Body of pancreas (tissue), 4 donors: ENCODE measurements around the gene EED. TPM values are rescaled to one million over a fixed set of nuclear protein-coding genes. Genes with fewer than 3 reads are reported as not detected.

Experiments used
- ATAC-seq: fragments of 150-250 bp; one replicate; pipeline ENCODE4 v1.9.1; 2016
- DNase-seq, 4 donors: peaks; one replicate each; pipeline ENCODE4 v3.0.0-alpha.2; 2019
- H3K27ac ChIP-seq, 4 donors: fragments of 200-600 bp; sonication (generic); 1 replicate in 3 of 4; 2 replicates in 1 of 4; pipeline versions ENCODE4 v1.5.1 to v1.6.1; 2016 to 2019; ENCODE audit warnings: mild to moderate bottlenecking in 1 of 4, mixed read lengths in 1 of 4, moderate library complexity in 1 of 4
- H3K27me3 ChIP-seq, 2 donors: fragments of 200-600 bp; sonication (generic); one replicate each; pipeline ENCODE4 v1.6.0; 2016; ENCODE audit warnings: mild to moderate bottlenecking in 1 of 2
- H3K36me3 ChIP-seq, 2 donors: fragments of 200-600 bp; sonication (generic); replicated peaks in 1 of 2; 2 replicates each; pipeline ENCODE4 v1.5.1; 2016; ENCODE audit warnings: low read depth in 2 of 2; ENCODE audit not compliant: insufficient read depth in 1 of 2
- H3K4me1 ChIP-seq: fragments of 200-600 bp; sonication (generic); one replicate; pipeline ENCODE4 v1.6.0; 2016
- H3K4me3 ChIP-seq, 2 donors: fragments of 200-600 bp; sonication (generic); 1 replicate in 1 of 2; 2 replicates in 1 of 2; pipeline ENCODE4 v1.5.1; 2016 to 2019
- H3K9me3 ChIP-seq, 3 donors: fragments of 200-600 bp; sonication (generic); 1 replicate in 2 of 3; 2 replicates in 1 of 3; pipeline ENCODE4 v1.5.1; 2016
- POLR2A ChIP-seq, 3 donors: fragments of 450-650 bp; IDR thresholded peaks; one replicate each; pipeline ENCODE4 v1.6.1; 2016; ENCODE audit warnings: antibody characterized with exemption in 3 of 3, mild to moderate bottlenecking in 2 of 3
- WGBS, 2 donors: methylation state at CpG; one replicate each; pipeline ENCODE4 v1.1.5; 2017; 5-methylcytosine and 5-hydroxymethylcytosine counted together
- intact Hi-C: fragments of 100-400 bp; cut with DNase I; formaldehyde crosslinking; loops from one replicate; pipeline ENCODE4 v1.15.1; 2023
- total RNA-seq, 2 donors: library from RNA; depleted of rRNA; stranded (reverse); fragments of >200 nt; gene quantifications; one replicate each; pipeline ENCODE4 v1.1.0, GENCODE V29; 2016
- TF ChIP-seq, protein P1 (sequence below), 7 experiments: fragments of 450-650 bp in 4 of 7; fragments of 200-600 bp in 3 of 7; sonication (generic) in 3 of 7; IDR thresholded peaks; one replicate each; pipeline ENCODE4 v1.5.1; 2016 to 2019; ENCODE audit warnings: antibody characterized with exemption in 7 of 7

Gene EED, protein sequence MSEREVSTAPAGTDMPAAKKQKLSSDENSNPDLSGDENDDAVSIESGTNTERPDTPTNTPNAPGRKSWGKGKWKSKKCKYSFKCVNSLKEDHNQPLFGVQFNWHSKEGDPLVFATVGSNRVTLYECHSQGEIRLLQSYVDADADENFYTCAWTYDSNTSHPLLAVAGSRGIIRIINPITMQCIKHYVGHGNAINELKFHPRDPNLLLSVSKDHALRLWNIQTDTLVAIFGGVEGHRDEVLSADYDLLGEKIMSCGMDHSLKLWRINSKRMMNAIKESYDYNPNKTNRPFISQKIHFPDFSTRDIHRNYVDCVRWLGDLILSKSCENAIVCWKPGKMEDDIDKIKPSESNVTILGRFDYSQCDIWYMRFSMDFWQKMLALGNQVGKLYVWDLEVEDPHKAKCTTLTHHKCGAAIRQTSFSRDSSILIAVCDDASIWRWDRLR
- 10 to 100 TPM; 14.5 to 20.1 TPM for total RNA-seq

- TF ChIP-seq POLR2A (IDR thresholded peaks at IDR 0.05): peak; percentile 66 to 86 (median 86)
- TF ChIP-seq, protein P1, sequence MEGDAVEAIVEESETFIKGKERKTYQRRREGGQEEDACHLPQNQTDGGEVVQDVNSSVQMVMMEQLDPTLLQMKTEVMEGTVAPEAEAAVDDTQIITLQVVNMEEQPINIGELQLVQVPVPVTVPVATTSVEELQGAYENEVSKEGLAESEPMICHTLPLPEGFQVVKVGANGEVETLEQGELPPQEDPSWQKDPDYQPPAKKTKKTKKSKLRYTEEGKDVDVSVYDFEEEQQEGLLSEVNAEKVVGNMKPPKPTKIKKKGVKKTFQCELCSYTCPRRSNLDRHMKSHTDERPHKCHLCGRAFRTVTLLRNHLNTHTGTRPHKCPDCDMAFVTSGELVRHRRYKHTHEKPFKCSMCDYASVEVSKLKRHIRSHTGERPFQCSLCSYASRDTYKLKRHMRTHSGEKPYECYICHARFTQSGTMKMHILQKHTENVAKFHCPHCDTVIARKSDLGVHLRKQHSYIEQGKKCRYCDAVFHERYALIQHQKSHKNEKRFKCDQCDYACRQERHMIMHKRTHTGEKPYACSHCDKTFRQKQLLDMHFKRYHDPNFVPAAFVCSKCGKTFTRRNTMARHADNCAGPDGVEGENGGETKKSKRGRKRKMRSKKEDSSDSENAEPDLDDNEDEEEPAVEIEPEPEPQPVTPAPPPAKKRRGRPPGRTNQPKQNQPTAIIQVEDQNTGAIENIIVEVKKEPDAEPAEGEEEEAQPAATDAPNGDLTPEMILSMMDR (IDR thresholded peaks at IDR 0.05): peak in 1 of 7 experiments; percentile 26
- Histone ChIP-seq H3K4me1 (peaks cover 33% of the 10 kb centered on the region), H3K27ac (peak within 1 kb of the TSS; percentile 97 to 99 (median 99)), H3K27me3 (no peaks in the 10 kb centered on the region), H3K4me3 (peak within 1 kb of the TSS; percentile 60 to 61), H3K36me3 (no peaks in the 10 kb centered on the region), H3K9me3 (no peaks in the 10 kb centered on the region)
- ATAC-seq: peak; percentile 93
- peak; percentile 93 to 95 (median 94) for DNase-seq
- intact Hi-C loops: no loop called here
- 0 to 1% methylated on average over 46 to 63 of the region's 64 CpGs for WGBS, 2 donors
Measured at GRCh38 chr11:86244522-86245368, at the start of gene EED. Gene EED (plus strand): TSS chr11:86244753. CDS start chr11:86245230, 477 bp downstream.

DNA sequence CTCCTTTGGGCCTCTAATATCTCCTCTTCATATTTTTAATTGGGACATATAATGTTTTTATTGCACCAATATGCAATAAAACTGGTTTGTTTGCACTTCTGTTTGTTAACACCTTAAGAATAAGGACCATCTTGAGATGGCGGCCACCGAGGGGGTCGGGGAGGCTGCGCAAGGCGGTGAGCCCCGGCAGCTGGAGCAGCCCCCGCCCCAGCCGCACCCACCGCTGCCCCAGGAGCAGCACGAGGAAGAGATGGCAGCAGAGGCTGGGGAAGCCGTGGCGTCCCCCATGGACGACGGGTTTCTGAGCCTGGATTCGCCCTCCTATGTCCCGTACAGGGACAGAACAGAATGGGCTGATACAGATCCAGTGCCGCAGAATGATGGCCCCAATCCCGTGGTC, 49.6 kb upstream of the EED start:
- Histone ChIP-seq H3K27me3 (no peaks in the 10 kb centered on the region), H3K4me3 (no peak overlapping the region), H3K27ac (no peak overlapping the region), H3K9me3 (no peaks in the 10 kb centered on the region), H3K36me3 (no peaks in the 10 kb centered on the region), H3K4me1 (peaks cover 9% of the 10 kb centered on the region)
- TF ChIP-seq, protein P1 (IDR thresholded peaks at IDR 0.05): no peak
- TF ChIP-seq POLR2A (IDR thresholded peaks at IDR 0.05): no peak
- no peak for ATAC-seq
- no peak for DNase-seq
- intact Hi-C loops: loop anchor here (10.0 kb wide), 1 partner anchor 150 kb away; no protein-coding TSS in a partner anchor
- 80 to 90% methylated on average over 18 of the region's 18 CpGs for WGBS, 2 donors

GRCh38 chr11:86196085-86196696, 48.4 kb upstream of the EED start:
- no peaks in the 10 kb centered on the region for H3K9me3 ChIP-seq
- TF ChIP-seq, protein P1 (IDR thresholded peaks at IDR 0.05): no peak
- no peak for TF ChIP-seq POLR2A (IDR thresholded peaks at IDR 0.05)
- DNase-seq: no peak
- no peak overlapping the region for H3K4me3 ChIP-seq
- no peak overlapping the region for H3K27ac ChIP-seq
- intact Hi-C loops: loop anchor here (10.0 kb wide), 1 partner anchor 151 kb away; no protein-coding TSS in a partner anchor
- H3K4me1 ChIP-seq: peaks cover 9% of the 10 kb centered on the region
- no peak for ATAC-seq
- 53 to 60% methylated on average over 6 of the region's 6 CpGs for WGBS, 2 donors
- no peaks in the 10 kb centered on the region for H3K27me3 ChIP-seq
- H3K36me3 ChIP-seq: no peaks in the 10 kb centered on the region

- Histone ChIP-seq H3K27me3 (no peaks in the 10 kb centered on the region), H3K27ac (no peak overlapping the region), H3K4me1 (peaks cover 9% of the 10 kb centered on the region), H3K4me3 (no peak overlapping the region), H3K36me3 (no peaks in the 10 kb centered on the region), H3K9me3 (no peaks in the 10 kb centered on the region)
- DNase-seq: no peak
- TF ChIP-seq, protein P1 (IDR thresholded peaks at IDR 0.05): no peak
- TF ChIP-seq POLR2A (IDR thresholded peaks at IDR 0.05): no peak
- 61 to 69% methylated on average over 3 of the region's 3 CpGs for WGBS, 2 donors
- ATAC-seq: no peak
- intact Hi-C loops: loop anchor here (10.0 kb wide), 1 partner anchor 152 kb away; no protein-coding TSS in a partner anchor
Measured at GRCh38 chr11:86196913-86197312, 47.6 kb upstream of the EED start.
